Activated CD4-positive, alpha-beta T cell treated with anti-CD3 and anti-CD28 coated beads, Interleukin-2, amount 50 U/mL, for 1 hour (primary cell): ENCODE data around the gene GNG12.

ENCODE experiments used
- DNase-seq: peaks from one replicate; pipeline ENCODE4 v3.0.0-alpha.2; 2020

GNG12 gene

GRCh38 chr1:67839826-67840225 is 6.6 kb upstream of the GNG12 start:
- DNase-seq, result no peak

DNA sequence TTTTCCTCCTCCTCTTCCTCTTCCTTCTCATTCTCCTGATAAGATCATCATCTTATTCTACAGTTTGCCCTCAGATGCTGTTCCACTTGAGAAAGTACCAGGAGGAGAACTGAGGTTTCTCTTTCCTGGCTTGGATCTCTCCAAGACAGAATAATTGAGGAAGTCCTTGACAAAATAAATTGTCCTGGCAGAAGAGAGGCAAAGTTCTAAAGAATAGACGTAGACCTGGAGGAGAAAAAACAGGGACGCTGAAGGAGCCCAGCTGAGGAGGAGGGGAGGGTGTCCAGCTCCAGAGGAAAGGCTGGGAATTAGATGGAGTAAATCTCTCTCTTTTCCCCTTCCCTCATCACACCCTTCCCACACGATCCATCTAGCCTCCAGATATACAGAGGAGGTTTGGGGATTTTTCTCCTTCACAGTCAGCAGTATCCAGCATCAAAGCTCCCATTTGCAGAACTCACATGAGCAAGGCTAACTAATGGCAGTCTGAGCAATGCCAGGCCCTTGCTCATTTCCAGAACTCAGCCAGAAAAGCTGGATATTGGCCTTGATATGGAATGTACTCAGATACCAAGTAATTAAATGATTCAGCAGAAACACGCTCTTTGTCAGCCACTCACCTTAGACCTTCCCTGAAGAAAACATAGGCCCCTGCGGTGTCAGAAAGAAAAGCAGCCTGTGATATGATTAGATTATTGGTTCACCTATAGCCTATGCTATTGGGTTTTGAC is 5.1 kb upstream of the GNG12 start:
- DNase-seq, result no peak

- DNase-seq, result no peak
Observed at GRCh38 chr1:67836769-67837168, 3.5 kb upstream of the GNG12 start.

DNA sequence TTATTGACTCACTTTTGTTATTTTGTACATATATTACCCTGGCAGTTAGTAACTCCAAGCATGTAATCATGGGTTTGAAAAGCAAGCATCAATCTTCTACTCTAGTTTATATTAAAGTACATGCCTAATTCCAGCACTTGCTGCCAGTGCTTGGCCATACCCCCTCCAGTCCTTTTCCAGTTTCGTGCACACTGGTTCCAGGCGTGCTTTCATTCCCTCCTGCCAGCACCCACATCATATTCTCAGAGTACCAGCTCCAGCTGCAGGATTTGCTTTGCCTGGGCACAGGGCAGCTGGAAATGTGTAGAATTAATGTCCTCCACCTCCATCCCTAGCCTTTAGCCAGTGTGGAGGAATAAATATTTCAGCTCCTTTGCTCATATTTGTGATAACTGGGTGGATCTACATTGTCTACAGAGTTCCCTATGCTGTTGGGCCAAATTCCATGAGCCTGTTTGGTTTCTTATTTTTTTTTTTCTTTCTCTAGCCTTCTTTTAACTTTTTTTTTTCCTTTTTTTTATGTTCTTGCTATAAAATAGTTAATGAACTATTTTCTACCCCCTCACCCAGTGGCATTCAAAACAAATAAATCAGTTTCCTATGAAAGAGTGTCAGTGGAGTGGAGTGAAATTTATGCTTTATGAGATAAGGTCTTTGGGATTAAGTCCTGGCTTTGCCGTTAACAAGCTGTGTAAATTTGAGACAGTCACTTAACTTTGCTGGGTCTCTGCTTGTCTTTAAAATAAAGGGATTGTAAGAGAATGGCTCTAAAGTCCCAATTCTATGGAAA is 2.6 kb upstream of the GNG12 start:
- no peak for DNase-seq

DNA sequence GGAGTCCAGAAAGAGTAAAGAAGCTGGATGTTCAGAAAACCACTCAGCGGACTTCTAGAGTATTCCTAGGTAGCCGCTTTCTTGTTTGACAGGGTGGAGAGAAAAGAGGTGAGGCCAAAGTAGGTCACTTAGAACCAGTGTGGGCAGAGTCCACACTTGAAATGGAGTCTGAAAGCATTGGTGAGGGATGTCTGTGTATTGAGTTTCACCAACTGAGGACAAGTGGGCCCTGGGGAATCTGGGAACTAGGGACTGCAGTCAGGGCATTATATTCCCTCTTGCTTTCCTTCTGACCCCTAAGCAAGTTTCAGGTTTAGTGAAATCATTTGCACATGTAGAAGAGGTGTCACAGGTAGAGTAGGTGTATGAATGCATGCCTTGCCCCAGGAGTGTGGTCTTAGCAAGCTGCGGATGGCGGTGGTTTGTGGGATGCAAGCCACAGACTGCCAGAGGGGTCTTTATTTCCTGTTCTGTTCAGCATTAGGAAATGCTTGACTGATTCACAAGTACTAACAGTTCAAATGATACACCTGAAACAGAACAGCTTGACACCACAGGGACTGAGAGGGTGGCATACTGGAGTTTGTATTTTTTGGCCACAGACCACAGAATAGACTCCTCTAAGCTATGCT is 1.1 kb upstream of the GNG12 start:
- no peak for DNase-seq

GRCh38 chr1:67833602-67833940 is 304 bp upstream of the GNG12 start:
- no peak for DNase-seq

- DNase-seq, result no peak
Observed at GRCh38 chr1:67831850-67832513, 1.3 kb downstream of the GNG12 start.

GRCh38 chr1:67830928-67831830 is 2.1 kb downstream of the GNG12 start:
- DNase-seq, result no peak

GRCh38 chr1:67830226-67830625 is 3.0 kb downstream of the GNG12 start:
- no peak for DNase-seq

GRCh38 chr1:67827688-67828087 is 5.6 kb downstream of the GNG12 start:
- DNase-seq, result no peak

- DNase-seq, result no peak
Observed at GRCh38 chr1:67825591-67825990, 7.7 kb downstream of the GNG12 start.

DNA sequence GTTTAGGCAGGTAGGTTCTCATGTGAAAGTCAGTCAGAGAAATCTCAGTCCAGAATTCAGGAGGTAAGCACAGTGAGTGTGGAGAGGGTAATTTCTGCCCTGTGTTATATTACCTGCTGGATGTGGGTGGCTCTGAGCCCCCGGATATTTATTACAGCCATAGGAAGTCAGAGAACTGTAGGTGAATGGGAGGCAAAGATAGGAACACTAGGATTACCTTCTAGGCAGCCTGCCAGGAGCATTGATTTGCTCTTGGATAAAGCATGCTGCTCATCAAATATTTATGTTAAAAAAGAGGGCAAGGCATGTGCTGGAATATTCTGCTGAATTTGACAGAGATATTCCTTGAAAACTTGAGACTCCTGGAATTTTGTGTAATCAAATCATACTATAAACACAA is 8.5 kb downstream of the GNG12 start:
- no peak for DNase-seq

GRCh38 chr1:67823615-67824014 is 9.7 kb downstream of the GNG12 start:
- DNase-seq, result no peak

- no peak for DNase-seq
Observed at GRCh38 chr1:67821263-67821662, 12.0 kb downstream of the GNG12 start.

- no peak for DNase-seq
Observed at GRCh38 chr1:67818725-67819301, 14.5 kb downstream of the GNG12 start.

DNA sequence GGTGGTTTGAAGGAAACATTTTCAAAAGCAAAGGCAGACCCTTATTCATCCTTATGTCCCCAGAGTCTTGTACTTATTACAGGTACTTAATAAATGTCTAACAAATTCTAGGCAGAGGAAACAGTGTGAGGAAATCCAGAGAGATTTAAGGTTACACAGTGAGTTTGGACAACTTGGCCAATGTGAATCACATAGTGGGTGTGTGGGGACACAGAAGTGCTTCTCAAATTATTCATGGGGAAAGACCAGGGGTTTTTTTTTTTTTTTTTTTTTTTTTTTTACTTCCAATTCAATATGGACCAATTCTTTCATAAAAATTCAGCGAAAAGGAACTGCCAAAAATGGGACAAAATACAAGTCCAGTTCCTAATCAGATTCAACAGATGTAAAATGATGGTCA is 15.1 kb downstream of the GNG12 start:
- no peak for DNase-seq

DNA sequence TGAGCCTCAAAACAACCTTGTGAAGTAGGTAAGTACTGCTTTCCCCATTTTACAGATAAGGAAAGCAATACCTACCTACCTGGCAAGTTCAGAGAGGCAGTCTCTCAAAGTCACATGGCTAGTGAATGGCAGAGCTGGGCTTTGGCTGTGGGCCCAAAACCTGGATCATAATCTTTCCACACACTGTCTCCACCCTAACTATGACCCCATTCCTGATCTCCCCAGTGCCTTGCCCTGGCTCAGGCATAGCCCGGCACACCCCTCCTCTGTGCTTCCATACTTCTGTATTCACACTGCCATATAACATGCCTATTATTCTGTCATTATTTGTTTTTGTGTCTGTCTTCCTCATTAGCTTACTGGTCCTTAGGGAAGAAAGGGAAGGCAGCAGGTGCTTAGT is 15.9 kb downstream of the GNG12 start:
- no peak for DNase-seq

GRCh38 chr1:67816506-67816905 is 16.8 kb downstream of the GNG12 start:
- DNase-seq, result no peak

- DNase-seq, result no peak
Observed at GRCh38 chr1:67816095-67816475, 17.2 kb downstream of the GNG12 start.

- no peak for DNase-seq
Observed at GRCh38 chr1:67815303-67816094, 17.8 kb downstream of the GNG12 start.

DNA sequence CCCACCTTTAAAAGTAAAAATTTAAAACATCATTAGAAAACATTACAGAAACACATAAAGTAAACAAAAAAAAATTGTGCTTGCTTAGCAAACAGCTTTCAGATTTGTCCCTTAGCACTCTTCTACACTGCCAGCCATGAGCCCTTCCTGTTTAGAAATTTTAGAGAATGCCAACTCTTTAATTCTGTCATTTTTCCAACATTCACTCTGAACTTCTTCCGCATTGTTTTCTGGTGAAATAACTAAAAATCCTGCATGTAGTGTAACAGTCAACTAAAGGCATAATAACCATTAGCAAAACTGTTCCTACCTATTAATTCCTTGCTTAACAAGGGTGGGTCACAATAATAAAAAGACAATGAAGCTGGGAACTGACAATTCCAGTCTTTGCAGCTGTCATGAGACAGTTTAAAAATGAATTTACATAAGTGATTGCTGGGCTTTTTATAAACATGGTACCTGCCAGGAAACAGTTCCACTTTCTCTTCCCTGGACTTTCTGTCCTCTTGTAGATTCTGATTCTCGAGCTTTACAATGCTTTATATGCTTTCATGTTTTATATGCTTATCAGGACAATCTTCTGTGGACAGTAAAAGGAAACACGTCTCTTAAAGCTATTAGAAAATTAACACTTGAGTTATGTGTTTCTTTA is 19.0 kb downstream of the GNG12 start:
- no peak for DNase-seq
